D721Med (cell line): ENCODE results near the gene GNRHR.
"Not testable (repeated sequence)": the region's sequence is repeated elsewhere in the genome, so short reads cannot be mapped to it uniquely, and the experiment has no call there.

ENCODE experiments used
- DNase-seq: peaks from one replicate; pipeline ENCODE4 v3.0.0; 2011; ENCODE audit warnings: low spot score; ENCODE audit not compliant: insufficient read length
- FAIRE-seq: peaks from 2 replicates; lab custom pipeline; 2011; peaks lifted over from hg19 to GRCh38; lab: Jason Lieb, UNC
- TF ChIP-seq, protein P1 (sequence below): IDR thresholded peaks from 2 replicates; pipeline ENCODE4 v1.5.1; 2012; ENCODE audit warnings: mild to moderate bottlenecking, control low read depth; ENCODE audit not compliant: insufficient read depth; ENCODE audit errors: missing control alignments

Gene GNRHR

DNA sequence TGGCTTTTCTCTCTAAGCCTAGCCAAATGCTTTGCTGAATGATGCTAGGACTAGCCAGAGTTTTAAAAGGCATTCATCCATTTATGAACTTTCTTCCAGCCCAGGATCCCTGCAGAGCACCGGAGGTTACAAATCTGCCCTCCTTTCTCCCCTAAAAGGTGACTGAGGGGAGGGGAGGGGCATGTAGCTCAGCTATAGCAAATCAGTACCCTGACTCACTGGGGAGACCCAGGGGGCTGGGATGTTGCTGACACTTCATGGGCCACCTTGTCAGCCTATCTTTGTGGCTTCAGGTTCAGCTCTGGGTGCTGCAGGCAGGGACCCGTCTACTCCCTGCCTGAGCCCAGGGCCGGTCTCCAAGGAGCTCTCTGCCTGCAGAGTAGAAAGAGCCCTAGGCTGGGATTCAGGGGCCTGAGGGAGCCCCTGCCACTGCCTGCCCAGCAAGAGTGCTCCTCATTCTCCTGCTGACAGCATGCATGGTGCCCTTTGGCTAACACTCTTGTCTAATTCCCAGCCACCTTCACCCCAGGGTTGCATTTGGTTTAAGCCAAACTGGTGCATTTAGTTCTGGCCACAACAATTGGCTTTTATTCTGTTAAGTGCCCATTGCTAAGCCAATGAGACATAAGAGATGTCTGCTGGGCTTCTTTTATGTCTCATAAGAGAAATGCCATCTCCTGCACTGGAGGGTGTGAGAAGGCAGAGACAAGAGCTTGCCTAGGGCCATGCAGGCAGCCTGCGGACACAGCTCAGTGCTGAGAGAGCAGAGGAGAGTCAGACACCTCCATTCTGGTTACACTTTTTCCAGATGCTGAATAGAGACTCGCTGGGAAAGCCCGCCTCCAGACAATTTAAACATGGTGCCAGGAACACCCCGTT lies 41.3 kb downstream of the GNRHR start:
- no peak for DNase-seq

DNA sequence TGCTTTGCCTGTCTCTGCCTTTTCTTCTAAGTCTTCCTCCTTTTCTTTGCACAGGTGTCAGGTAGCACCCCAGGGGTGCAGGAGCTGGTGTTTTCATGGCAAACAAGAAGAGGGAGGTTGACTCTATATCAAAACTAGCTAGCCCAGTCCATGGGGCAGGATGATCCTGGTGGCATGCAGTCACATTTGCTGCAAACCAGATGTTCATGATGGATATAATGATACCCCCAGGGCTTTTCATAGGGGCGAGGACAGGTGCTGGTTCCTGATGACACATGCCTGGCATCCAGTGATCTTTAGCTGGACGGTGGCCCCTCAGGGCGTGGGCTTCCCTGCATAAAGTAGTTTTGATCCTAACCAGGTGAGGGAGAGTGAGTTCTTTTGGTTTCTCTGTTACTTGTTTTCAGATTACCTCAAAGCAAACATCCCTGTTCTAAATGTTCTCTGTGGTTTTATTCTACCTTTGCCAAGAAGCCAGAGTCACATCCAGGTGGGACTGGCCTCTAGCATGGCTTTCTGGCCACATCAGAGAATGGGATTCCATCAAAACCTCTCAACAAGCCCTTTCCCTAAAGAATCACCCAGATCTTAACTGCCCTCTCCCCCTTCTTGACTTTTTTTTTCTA lies 42.1 kb downstream of the GNRHR start:
- FAIRE-seq, result no peak
- TF ChIP-seq, protein P1, sequence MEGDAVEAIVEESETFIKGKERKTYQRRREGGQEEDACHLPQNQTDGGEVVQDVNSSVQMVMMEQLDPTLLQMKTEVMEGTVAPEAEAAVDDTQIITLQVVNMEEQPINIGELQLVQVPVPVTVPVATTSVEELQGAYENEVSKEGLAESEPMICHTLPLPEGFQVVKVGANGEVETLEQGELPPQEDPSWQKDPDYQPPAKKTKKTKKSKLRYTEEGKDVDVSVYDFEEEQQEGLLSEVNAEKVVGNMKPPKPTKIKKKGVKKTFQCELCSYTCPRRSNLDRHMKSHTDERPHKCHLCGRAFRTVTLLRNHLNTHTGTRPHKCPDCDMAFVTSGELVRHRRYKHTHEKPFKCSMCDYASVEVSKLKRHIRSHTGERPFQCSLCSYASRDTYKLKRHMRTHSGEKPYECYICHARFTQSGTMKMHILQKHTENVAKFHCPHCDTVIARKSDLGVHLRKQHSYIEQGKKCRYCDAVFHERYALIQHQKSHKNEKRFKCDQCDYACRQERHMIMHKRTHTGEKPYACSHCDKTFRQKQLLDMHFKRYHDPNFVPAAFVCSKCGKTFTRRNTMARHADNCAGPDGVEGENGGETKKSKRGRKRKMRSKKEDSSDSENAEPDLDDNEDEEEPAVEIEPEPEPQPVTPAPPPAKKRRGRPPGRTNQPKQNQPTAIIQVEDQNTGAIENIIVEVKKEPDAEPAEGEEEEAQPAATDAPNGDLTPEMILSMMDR, result no peak
- DNase-seq, result no peak

More for the DNA sequence above, 41.3 kb downstream of the GNRHR start:
- TF ChIP-seq, protein P1, result no peak
- FAIRE-seq, result no peak

DNA sequence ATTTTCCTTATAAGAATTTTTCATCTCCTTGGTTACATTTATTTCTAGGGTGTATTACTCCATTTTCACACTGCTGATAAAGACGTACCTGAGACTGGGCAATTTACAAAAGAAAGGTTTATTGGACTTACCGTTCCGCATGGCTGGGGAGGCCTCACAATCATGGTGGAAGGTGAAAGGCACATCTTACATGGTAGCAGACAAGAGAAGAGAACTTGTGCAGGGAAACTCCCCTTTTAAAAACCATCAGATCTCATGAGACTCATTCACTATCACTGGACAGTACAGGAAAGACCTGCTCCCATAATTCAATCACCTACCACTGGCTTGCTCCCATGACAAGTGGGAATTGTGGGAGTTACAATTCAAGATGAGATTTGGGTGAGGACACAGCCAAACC lies 47.5 kb downstream of the GNRHR start:
- not testable (repeated sequence) for DNase-seq, FAIRE-seq

DNA sequence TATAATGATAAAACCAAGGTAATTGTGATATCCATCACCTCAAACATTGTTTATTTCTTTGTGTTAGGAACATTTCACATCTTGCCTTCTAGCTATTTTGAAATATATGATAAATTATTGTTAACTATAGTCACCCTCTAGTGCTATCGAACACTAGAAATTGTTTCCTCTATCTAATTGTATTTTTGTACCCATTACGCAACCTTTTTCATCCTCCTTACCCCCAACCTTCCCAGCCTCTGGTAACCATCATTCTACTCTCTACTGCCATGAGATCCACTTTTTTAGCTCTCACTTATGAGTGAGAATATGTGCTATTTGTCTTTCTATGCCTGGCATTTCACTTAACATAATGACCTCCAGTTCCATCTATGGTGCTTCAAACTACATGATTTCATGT lies 49.3 kb downstream of the GNRHR start:
- FAIRE-seq, result no peak
- TF ChIP-seq, protein P1, result no peak
- DNase-seq, result no peak

DNA sequence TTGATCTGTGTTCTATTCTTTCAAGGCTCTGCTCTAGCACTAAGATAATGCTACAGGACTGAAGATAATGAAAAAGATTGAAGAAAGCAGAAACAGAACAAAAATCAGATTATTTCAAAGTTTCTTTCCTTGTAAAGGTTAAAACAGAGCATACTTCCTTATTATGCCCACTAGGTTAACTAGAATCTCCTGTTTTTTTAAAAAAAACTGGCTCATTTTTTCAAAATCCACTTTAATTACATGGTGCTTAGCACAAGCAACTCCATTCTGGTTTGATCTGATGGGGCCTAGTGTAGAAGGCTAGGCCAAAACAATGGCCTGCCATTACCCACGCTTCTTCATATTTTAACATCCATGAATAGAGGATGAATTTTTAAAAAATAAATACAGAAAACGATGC lies 52.0 kb downstream of the GNRHR start:
- peak; percentile 16 for FAIRE-seq
- TF ChIP-seq, protein P1, result no peak
- DNase-seq, result no peak

DNA sequence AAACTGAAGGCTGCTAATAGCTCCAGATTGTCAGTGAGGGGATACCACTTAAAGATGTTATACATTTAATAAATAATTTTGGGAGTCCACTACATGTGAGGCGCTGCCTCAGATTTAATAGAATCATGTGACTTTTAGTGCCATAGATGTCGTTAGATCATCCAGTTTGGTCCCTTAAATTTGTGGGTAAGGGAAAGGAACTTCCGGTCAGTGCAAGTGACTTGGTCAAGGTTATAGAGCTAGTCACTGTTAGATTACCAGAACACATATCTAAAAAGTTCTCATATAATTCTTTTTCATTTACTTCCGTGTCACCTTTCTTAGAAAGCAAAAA lies 52.7 kb downstream of the GNRHR start:
- FAIRE-seq, result no peak
- TF ChIP-seq, protein P1, result no peak
- DNase-seq, result no peak

DNA sequence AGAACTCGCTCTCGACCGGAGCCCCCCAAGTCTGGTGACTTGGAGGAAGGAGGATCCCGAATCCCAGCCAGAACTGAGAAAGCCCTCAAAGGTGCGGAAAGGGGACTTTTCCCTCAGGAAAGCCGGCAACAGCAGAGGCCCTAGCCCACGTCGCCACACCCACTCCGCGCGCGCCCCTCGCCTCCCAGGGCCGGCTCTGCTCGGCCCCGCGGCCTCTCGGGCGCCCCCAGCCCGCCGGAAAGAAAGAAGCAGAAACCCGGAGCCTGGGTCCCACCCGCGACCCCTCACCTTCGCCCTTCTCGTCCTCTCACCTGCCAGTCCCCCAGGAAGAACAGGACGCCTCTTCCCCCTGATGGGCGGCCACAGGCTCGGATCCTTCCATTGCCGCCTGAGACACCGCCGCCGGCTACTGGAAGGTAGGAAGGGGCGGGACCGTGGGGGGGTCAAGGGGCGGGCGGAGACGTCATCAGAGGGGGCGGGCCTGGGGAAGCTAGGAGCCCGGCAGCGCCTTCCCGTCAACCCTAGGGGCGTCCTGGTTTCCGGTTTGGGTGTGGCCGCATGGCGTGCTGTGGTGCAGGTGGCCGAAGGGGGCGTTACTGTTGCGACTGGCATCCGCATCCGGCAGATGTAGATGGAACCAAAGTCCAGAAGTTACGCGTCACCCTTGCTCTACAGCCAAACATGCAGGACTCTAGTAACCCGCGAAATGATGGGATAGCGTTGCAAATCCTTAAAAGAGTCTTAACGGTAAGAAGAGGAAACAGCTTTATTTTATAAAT lies 53.3 kb downstream of the GNRHR start, which contains the start of gene UBA6:
Gene UBA6 (minus strand): TSS at position 418 of the 779 bp plus-strand sequence. CDS start 36 bp downstream, at position 382.
- DNase-seq (peak; percentile 58), FAIRE-seq (no peak)
- TF ChIP-seq, protein P1, result peak; percentile 28
